HG03354 (cell line): ENCODE measurements around the gene NAV1.
A peak's percentile ranks its signal among the peaks of the same experiment; 100 is the strongest.

Source experiments
- ATAC-seq: cut with Tn5 transposase; IDR thresholded peaks from one replicate; pipeline ENCODE4 v1.9.1; 2021; ENCODE audit warnings: mild to moderate bottlenecking; ENCODE audit not compliant: unreplicated experiment, poor library complexity, severe bottlenecking

NAV1 gene

DNA sequence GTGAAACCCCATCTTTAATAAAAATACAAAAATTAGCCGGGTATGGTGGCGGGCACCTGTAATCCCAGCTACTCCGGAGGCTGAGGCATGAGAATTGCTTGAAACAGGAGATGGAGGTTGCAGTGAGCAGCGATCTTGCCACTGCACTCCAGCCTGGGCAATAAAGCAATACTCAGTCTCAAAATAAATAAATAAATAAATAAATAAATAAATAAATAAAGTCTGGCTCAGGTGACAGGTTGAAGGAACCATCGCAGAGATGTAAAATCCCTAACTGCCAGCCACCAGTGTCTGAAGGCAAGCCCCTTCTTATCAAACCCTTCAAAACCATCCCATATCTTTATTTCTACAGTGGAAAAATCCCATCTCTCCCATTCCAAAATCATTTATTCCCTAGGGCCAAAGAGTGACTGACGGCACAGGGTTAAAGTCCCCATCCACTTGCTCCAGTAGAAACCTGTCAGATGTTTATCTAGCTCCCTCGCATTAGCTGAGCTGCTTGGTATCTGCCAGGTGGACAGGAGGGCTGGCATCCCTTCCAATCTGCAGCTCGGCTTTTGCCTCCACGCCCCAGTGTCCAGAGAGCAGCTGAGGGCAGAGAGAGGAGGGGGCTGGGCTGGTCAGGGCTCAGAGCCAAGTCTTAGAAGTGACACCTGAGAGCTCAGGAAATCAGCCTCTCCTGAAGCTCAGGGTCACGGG lies 37.0 kb upstream of the NAV1 start:
- no peak for ATAC-seq

- ATAC-seq: no peak
Measured at GRCh38 chr1:201502511-201502857, 36.4 kb upstream of the NAV1 start.

DNA sequence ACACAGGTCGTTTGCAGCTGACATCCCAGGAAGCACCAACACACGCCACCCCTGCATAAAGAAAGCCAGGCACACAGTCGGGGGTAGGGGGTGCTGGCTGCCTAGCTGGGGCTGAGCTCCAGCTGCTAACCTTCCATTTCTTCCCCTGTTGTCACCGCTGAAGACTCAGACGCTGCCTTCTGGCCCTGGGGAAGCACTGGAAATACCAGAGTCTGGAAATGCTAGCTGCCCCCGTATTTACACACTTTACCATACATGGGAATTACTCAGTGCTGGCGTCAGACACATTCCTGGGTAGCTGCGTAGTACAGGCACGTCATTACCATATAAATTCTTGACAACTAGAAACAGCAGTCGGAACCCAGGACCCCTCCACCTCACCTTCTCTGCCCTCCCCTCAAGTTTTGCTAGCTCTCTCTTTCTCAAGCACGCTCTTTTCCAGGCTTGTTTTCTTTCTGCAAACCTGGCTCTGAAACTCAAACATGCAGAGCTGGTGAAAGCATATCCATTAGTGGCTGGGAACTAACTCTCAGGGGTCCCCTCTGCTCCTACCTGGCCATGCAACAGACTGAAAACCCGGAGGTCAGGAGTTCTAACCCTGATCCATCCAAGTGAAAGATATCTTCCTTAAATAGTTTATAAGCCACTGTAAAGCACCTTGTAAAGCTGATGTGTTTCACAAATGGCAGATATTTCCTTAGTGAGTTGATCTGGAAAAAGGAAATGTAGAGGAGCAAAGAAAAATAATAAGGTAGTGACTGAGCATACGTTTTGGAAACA lies 35.3 kb upstream of the NAV1 start:
- ATAC-seq: no peak

GRCh38 chr1:201504179-201504631 lies 34.7 kb upstream of the NAV1 start:
- no peak for ATAC-seq

DNA sequence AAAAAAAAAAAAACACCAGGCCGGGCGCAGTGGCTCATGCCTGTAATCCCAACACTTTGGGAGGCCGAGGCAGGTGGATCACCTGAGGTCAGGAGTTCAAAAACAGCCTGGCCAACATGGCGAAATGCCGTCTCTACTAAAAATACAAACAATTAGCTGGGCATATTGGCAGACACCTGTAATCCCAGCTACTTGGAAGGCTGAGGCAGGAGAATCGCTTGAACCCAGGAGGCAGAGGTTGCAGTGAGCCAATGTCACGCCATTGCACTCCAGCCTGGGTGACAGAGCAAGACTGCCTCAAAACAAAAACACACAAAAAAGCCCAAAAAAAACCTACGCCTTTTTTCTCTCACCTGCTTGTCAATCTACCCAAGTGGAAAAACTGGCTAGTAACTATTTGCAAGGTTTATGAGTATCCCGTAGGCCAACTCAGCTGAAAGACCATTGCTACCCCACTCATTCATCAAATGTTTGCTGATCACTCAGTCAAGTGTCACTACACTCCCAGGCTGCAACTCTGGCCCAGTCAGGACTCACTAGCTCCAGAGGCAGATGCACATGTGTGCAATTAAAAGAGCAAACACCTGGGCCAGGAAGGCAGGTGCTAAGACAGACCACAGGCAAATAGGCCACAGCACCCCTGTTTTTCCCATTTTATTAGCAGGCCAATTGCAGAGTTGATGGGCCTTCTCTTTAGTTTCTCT lies 34.0 kb upstream of the NAV1 start:
- ATAC-seq: no peak

DNA sequence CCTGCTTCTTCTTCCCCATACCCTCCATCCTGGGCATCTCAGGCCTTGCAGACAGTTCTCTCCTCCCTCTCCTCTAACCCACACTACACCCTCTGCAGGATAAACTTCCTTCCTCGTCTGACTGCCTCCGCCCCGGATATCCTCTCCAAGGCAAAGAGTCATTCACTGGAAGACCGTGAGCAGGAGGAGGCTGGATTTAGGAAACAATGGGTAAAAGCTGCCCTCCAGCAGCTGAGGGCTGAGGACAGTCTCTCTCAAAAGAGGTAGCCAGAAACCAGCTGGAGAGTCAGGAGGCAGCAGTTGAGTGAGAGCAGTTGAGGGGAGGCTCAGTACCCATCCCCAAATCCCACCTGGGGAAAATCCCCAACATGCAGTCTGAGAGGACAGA lies 33.4 kb upstream of the NAV1 start:
- no peak for ATAC-seq

- ATAC-seq: no peak
Measured at GRCh38 chr1:201506092-201506491, 32.8 kb upstream of the NAV1 start.

GRCh38 chr1:201506557-201507359 lies 32.2 kb upstream of the NAV1 start, which contains the start of gene CSRP1:
Gene CSRP1 (minus strand): TSS chr1:201507123. CDS start chr1:201496303, 10,820 bp downstream.
- ATAC-seq: peak; percentile 91

DNA sequence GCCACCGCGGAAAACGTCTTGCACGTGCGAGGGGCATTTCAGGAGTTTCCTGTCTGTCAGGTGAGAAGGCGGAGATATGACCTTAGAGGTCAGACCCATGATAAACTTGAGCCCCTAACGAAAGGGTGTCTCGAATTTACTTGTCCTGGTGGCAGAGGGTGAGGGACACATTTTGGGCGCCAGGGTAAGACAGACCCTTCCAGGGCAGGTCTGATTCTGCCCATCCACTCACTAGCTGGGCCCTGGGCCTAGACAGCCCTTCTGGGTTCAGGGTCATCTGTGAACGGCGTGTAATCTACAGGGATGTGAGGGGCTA lies 31.6 kb upstream of the NAV1 start:
- ATAC-seq: peak; percentile 18

DNA sequence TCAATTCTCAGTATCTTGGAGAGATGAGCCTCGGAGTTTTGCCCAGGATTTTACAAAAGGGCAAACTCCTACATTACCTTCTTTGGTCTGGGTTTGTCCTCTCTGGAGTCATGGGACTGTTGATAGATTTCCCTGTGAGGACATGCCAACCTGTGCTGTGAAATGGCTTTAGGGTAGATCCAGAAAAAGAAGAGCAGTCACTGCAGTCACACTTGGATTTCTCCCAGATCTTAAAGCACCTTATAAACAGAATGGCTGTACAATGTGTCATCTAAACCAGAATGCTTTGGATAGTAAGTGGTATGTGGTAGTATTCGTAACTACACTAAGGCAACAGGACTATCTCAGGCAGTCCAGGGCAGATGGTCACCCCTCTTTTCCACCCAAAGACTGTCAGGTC lies 30.1 kb upstream of the NAV1 start:
- ATAC-seq: no peak

DNA sequence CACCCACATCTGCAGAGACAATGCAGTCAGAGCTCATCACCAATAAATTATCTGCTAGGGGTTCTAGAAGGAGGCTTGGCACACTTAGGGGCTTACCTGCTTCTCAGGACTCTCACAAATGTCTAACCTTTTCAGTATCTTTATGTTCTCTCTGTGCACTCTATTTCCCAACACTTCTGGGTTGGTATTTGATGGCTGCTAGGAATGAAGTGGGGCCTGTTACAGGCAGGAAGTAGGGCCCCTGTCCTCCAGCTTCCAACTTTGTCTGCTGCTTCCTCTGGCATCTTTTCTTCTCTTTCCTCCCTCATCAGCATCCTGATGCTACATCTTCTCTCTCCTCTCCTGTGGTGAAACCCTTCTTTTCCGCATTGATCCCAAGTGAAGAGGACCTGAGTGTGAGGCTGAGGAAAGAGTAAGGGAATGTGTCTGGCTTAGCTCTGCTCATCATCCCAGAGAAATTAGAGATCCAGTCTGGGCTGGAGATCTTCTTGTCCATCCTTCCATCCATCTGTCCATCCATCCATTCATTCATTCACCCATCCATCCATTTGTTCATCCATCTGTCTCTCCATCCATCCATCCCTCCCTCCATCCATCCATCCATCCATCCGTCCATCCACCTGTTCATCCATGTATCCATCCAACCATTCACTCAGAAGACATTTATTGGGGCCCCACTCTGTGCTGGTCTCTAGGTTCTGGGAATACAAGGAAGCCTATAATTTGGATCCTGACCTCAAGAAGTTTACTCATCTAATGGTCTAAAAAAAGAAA lies 29.1 kb upstream of the NAV1 start:
- no peak for ATAC-seq

DNA sequence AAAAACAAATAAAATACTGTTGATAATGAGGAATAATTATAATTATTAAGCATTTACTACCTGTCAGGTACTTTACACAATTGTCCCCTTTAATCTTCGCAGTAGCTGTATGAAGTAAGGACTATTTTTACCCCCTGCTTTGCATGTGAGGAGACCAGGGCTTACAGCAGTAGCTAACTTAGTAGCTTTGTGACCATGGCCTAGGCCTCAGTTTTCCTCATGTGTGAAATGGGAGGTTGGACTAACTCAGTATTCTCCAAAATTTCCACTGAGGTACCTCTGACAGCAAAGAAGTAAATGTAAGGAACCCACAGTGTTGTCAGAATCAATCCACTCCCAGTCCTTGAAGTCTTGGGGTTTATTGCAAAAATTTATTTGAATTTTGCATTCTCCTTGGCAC lies 28.2 kb upstream of the NAV1 start:
- ATAC-seq: no peak

DNA sequence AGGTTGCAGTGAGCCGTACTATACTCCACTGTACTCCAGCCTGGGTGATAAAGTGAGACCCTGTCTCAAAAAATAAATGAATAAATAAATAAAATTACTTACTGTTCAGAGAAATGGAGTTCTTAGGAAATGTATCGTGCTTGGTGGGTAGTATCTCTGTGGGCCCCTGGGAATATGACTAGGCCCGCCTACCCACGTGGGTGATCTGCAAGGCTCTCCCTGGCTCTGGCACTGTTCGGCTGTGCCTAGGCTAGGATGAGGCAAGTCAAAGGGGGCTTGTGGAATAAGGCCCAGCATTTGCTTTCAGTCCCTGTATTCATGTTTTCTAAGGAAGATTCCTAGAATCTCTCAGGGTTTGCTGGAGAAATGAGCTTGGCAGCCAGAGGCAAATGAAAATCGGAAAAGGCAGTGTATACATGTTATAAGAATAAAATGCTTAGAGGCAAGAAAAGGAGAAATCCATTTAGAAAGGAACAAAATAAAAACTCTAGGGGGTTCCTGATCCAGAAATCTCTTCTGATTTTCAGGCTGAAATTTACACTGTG lies 27.5 kb upstream of the NAV1 start:
- no peak for ATAC-seq

DNA sequence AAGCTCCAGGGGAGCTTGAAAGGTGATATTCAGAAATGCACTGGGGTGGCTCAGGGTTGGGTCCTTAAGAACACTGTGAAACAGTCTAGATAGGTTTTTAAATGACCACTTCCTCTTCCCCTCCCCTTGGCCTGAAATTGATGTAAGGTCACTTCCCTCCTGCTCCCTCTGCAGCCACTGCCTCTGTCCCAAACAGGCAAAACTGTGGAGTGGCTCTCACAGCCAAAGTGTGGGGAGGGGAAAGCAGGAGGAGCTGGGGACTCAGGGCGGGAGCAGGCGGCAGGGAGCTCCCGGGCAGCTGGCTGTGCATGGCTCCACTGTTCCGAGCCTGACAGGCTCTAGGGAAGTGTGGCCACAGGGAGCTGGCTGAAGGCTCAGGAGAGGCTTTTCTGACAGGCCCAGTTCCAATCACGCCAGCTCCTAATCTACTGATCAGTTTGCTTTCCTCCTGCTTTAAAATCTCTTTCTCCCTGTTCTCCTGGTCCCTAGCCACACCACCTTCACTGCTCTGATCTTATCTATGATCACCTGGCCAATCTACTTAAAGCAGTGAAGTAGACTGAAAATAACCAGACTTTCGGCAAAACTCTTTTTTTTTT lies 26.9 kb upstream of the NAV1 start:
- ATAC-seq: no peak

GRCh38 chr1:201513498-201514243 lies 25.3 kb upstream of the NAV1 start:
- no peak for ATAC-seq

DNA sequence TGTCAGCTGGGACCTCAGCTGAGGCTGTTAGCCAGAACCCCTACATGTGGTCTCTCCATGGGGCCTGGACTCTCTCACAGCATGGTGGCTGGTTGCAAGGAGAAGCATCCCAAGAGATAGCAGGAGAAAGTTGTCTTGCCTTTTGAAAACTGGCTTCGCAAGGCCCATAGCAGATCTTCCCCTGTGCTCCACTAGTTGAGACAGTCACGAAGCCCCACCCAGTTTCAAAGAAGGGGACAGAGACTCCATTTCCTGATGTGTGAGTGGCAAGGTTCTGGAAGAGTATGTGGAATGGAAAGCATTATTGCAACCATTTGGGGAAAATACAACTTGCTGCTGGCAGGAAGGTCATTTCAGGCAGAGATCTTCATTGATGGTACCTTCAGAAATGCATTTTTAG lies 24.5 kb upstream of the NAV1 start:
- ATAC-seq: no peak

DNA sequence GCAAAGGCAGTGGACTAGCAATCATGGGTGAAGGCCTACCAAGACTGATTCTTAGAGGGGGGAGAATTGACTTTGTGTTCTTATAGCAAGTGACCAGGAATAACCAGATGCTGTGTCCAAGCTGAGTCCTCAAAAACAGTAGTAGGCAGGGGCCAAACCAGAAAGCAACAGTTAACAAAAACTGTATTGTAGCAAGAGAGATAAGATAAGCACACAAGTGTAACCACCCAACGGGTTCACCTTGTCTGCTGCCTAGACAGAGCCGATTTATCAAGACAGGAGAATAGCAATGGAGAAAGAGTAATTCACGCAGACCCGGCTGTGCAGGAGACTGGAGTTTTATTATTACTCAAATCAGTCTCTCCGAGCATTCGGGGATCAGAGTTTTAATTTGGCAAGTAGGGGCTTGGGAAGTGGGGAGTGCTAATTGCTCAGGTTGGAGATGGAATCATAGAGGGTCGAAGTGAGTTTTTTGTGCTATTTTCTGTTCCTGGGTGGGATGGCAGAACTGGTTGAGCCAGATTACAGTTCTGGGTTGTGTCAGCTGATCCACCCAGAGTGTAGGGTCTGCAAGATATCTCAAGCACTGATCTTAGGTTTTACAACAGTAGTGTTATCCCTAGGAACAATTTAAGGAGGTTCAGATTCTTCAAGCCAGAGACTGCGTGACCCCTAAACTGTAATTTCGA lies 23.7 kb upstream of the NAV1 start:
- no peak for ATAC-seq

DNA sequence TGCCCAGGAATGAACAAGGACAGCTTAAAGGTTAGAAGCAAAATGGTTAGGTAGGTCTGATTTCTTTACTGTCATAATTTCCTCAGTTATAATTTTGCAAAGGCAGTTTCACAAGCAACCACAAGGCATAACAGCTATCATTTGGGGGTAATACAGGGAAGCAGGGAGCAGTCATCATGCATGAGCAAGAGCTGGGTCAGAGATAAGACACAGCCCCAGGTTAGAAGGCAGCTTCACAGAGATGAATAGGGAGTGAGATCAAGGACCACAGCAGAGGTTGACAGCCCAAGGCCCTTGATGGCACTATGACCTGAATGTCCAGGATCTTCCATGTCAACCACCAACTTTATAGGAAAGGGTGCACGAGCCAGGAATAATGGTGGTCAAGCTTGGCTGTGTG lies 23.0 kb upstream of the NAV1 start:
- no peak for ATAC-seq
